NT2/D1 (cell line): ENCODE results near the gene RAB40A.

ENCODE experiments used
- YY1 ChIP-seq: IDR thresholded peaks from 2 replicates; pipeline ENCODE4 v1.6.1; 2011; ENCODE audit not compliant: insufficient read length, insufficient read depth
- ZNF274 ChIP-seq: IDR thresholded peaks from 2 replicates; pipeline ENCODE4 v1.6.1; 2011; ENCODE audit warnings: mild to moderate bottlenecking, low read depth, low read length

- TF ChIP-seq YY1 (no peak), ZNF274 (no peak)
These were observed 32.9 kb upstream of the RAB40A start for GRCh38 chrX:103552236-103552635.
